AG08395 (cell line): ENCODE data around the gene KREMEN1.
"Not testable (repeated sequence)": the region's sequence is repeated elsewhere in the genome, so short reads cannot be mapped to it uniquely, and the experiment has no call there.

Experiments
- DNase-seq: peaks from one replicate; pipeline ENCODE4 v3.0.0; 2012; ENCODE audit warnings: mixed read lengths, low spot score

KREMEN1 gene, protein sequence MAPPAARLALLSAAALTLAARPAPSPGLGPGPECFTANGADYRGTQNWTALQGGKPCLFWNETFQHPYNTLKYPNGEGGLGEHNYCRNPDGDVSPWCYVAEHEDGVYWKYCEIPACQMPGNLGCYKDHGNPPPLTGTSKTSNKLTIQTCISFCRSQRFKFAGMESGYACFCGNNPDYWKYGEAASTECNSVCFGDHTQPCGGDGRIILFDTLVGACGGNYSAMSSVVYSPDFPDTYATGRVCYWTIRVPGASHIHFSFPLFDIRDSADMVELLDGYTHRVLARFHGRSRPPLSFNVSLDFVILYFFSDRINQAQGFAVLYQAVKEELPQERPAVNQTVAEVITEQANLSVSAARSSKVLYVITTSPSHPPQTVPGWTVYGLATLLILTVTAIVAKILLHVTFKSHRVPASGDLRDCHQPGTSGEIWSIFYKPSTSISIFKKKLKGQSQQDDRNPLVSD

DNA sequence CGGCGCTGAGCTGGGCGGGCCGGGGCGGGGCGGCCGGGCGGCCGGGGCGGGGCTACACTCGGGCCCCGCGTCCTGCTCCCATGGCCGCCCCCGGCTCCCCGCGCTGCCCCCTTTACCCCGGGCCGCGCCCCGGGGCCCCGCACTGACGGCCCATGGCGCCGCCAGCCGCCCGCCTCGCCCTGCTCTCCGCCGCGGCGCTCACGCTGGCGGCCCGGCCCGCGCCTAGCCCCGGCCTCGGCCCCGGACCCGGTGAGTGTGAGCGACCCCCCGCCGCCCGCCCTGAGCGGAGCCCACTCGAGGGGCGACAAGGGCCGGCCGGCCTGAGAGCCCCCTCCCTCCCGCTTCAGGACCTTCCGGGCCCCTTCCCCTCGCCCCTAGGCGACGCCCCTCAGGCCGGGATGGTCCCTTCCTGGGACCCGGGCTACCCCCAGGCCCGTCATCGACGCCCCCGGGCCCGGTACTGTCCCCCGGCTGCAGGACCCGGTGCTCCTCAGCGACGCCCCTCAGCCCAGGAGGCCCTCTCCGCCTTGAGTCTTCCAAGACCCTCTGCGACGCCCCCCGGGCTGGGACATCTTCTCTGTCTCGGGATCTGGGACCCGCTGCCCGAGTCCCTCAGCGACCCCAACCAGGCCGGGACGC is at the start of gene KREMEN1:
Gene KREMEN1 (plus strand): TSS at position 57 of the 639 bp plus-strand sequence. CDS start 96 bp downstream, at position 153.
- no peak for DNase-seq

DNA sequence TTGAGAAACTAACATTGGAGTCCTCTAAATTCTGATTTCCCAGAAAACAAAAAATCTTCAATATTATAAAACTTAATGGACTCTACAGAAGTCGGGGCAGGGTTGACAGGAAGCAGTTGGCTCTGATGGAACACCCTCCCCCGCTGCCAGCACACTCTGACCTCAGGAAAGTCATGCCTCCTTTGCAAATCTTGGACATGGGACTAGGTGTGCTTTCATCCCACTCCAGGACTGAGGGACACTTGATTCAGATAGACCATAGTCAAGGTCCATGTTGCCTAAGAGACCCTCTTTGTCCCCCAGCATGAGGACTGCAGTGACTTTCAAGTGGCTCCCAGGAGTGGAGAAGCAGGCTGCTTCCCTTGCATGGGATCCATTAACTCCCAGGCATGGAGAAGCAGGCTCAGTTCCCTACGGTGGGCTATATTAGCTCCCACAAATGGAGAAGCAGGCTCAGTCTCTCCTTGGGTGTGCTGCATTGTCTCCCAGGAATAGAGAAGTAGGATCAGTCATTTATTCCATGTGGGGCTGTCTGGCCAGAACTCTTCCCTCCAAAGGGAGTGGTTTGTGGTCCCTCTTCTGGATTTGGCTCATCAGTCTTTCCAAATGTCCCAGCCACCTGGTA is 49.6 kb upstream of the KREMEN1 start:
- no peak for DNase-seq

DNA sequence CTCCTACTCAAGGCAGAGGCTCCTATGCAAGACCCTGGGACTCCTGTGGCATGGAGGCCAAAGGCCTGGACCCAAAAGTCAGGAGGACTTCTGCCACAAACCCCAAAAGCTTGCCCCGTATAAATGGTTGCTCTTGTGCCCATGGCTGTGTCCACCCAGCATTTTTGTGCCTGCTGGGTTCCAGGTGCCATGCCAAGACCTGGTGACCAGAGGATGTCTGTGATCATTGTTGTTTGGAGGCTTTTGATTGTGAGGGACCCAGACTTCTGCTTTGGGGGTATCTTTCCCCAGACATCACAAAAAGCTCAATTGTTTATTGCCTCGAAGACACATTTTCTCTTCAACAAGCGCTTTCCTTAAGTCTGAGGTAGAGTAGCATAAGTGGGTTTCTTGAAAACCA is 46.3 kb upstream of the KREMEN1 start:
- no peak for DNase-seq

DNA sequence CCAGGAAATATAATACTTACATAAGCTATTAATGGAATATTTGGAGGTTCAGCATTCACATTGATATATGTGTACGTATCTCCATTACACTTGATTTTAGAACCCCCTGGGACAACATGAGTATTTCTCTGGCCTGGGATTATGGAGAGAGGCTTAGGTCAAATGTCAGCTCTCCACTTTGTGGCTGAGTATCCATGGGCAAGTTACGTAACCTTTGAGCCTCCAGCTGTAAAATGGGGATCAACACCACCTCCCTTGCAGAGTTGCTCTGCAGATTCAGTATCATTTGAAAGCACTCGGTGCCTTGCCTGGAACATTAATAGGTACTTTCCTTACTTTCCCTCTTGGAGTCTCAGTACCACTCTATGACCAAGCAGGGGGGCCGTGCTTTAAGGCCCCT is 44.4 kb upstream of the KREMEN1 start:
- no peak for DNase-seq

DNA sequence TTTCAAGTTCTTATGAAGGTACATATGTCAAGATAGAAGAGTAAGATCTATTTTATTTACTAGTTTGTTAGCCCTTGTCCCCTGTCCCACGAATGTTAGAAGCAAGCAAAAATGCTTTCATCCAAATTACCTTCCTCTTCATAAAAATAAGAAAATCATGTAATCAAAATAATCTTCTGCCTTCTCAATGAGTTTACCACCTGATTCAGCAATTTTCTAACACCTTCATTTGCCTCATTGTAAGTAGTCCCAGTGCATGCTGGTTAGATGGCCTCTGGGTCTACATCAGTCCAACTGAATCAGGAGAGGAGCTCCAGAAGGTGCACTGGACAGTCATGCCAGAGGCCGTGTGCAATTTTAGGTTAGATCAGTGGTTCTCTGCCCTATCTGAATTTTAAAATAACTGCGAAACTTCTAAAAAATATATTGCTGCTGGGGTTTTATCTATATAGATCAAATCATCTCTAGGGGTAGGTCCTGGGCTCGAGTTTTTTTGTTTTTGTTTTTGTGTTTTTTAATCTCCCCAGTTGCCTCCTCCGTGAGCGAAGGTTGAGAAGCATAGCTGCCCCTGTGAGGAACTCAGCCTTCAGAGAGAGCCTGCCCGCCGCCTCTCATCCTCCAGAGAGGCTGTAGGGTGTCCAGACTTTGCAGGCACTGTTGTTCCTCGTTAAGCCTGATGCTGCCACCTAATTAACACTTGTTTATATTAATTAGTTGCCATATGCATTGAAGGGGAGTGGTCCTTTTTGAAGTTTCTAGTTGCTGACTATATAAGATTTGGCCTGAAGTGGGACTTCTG is 43.4 kb upstream of the KREMEN1 start:
- DNase-seq: no peak

DNA sequence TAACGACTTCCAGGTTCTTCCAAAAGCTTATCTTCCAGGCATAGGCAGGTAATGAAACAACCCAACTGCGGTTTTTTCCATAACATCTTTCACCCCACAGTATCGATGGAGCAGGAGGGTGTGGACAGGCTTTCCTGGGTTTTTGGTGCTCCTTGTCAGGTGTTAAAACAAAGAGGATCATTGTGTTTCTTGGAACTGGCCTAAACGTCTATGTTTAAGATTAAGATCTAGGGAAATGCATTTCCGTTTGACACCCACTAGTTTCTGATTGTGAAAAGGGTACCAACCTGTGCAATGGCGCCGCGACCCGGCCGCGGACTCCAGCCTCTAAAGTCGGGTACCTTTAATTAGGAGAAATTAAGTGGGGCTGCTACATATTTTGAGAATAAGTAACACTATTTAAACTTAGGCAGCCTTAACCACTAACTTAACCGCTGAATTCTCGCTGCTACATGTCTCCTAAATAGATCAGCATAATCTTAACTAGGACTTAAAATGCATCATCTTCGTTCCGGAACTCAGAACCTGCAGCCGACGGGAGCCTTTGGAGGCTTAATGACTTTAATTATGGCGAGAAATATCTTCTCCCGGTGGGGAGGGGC is 42.7 kb upstream of the KREMEN1 start:
- peak; percentile 11 for DNase-seq

DNA sequence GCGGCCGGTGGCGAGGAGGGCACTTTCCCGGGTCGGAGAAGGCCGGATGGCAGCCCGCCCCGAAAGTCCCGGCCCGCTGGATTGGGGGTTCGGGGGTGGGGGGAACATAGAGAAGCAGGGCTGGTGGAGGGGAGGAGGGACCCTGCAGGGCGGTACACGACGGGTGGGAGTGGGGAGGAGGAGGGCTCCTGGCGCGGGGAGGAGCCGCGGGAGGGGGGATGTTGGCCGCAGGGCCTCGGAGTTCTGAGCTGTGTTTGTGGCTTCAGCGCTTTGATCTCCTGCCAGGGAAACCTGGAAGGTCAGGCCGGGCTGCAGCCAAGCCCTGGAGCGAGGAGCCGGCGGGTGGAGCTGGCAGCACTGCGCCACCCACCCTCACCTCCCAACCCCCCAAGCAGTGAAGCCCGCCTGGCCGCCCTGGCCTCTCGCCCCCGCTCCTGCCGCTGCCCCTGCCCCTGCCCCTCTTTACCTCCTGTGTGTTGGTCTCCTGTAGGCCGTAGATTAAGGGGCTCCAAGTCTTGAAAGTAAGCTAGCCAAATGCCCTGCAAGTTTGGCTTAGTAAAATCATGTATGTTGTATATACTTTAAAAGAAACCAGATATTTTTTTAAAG is 42.1 kb upstream of the KREMEN1 start:
- DNase-seq: peak; percentile 83

DNA sequence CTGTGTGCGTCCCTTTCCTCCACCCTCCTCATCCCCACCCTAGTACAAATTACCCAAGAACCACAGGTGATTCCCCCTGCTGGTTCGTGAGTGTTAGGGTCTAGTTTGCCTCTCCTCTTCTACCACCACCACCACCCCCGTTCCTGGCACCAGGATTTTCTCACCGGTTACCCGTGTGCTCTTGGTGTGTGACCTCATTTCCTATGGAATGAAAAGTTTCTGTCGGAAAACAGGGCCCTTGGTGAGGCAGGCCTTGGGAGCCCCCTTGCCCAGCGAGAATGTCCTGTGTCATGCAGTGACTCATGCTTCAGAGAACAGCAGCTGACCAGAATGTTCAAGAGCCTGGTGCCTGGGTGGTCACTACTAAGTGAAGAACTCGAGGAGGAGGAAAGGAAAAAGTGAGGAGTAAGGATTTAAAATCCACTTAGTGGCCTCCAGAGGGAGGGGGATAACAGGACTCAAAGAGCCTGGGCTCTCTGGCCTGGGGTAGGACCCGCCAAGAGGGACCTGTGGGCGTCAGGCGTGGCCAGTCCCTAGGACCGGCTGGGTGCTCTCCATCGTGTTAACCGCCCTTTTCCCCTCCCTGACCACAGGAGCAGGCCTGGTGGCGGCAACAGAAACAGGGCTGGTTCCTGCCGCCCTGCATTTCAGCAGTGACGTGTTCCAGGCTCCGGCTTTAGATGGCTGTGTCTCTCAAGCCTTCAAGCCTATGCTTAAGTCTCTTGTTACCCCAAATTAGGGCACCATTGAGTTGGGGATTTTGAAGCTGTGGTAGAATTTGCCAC is 41.4 kb upstream of the KREMEN1 start:
- DNase-seq: peak; percentile 85

DNA sequence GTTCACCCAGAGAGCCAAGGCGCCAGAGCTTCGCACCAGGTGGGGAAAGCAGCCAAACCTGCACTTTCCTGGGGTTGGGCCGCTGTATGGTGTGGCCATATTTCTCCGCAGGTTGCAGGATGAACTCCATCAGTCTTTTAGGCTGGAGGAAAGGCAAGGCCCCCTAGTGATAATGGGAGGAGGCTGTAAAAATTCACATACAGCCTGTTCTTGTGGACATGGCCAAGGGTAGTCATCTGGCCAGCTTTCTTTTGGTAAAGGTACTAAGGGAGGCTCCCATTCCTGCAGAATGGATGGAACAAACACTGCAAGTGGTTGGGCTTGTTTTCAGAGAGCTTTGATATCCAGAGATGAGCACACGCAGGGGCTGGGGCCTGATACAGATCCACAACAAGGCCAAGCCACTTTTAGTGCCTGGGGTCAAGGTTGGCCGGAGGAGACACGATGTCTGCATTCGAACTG is 40.8 kb upstream of the KREMEN1 start:
- DNase-seq: no peak

DNA sequence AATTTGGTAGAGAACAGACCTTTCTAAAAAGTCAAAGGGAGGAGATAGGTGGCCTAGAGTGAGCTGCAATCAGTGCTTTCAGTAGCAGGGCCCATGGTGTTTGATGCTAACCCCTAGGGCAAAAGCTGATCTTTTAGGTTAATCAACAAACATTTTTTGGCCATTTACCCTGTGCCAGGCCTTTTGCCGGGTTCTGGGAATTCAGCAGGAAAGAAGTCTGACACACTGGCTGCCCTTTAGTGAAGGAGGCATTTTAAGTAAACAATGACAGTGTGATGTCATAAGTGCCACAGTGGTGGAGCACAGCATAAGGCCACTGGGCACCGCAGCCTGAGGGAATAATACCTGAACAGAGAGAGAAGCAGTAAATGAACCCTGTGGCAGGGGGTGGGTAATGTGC is 40.3 kb upstream of the KREMEN1 start:
- DNase-seq: no peak

DNA sequence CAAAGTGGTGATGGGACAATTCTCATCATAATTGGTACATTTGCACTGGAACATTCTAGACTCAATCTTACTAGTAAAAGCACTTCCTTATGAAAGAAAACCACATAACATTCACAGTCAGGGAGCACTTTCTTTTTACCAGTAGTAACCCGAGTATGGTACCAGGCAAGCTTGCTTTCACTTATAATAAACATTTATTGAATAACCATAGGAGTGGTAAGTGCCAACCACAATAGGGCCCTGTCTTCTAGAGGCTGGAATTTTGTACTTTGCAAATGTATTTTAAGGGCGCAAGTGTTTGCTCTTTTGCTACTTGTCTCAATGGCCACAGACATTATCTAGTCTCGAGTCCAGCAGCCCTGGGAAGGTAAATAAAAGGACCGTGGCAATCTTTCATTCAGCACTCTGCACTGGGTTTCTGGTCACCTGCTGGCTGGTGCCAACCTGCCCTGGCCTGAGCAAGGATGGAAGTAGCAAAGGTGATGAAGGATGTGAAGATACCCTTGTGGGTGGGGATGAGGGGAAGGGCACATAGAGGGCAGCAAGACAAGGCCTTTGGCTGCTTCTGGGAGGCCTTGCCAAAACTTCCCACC is 35.4 kb upstream of the KREMEN1 start:
- no peak for DNase-seq

DNA sequence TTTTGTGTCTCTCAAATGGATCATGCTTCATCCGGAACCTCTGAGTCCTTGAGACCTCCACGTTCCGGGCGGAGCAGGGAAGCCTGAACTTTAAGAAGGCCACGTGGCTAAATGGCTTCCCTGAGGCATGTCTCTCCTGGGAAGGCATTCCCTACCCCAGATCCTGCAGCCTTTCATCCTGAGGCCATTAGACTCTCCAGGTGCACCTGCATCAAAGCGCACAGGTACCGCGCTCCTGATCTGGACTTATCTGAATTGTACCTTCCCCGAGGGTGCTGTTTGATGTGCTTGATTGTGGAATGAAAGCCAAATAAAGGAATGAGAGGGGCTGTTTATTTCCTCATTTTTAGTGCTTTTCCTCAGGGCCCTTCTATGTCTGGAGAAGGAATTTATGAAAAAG is 33.7 kb upstream of the KREMEN1 start:
- no peak for DNase-seq

DNA sequence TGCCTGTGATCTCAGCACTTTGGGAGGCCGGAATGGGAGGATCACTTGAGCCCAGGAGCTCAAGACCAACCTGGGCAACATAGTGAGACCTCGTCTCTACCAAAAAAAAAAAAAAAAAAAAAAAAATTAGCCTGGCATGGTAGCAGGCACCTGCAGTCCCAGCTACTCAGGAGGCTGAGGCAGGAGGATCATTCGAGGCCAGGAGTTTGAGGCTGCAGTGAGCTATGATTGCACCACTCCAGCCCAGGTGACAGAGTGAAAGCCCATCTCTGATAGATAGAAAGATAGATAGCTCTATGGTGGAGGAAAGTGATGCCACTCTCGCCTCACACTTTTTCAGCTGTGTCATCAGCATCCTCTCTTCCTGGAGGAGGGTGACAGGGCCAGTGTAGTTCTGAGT is 33.2 kb upstream of the KREMEN1 start:
- DNase-seq: not testable (repeated sequence)

DNA sequence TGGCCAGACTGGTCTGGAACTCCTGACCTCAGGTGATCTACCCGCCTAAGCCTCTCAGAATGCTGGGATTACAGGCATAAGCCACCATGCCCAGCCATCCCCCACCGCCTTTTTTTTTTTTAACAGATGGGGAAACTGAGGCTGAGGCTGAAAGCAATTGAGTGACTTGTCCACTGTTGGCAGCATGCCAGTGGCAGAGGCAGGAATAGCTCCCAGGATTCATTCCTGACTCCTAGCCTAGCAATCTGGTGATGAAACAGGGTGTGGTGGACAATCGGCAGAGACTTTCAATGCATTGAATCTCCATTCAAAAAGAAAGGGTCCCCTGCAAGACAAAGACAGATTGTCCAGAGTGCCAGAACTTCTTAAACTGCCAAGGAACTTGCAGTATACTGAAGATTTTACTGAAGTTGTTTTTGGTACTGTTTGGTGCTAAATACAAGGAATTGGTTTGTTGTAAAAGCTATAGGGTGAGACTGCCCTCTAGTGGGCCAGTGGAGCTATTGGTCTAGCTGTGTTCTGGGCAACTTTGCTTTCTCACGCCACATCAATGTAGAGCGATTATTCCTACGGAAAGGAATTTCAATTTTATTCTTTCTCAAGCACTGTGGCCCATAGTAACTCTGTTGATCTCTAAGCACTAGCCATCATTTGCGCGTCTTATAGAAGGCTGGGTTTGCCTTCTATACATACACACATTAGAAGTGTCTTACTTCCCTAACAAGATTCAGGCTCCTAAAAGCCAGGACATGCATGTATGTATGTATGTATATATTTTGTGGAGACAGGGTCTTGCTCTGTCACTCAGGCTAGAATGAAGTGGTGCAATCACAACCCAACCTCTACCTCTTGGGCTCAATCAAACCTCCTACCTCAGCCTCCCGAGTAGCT is 32.2 kb upstream of the KREMEN1 start:
- peak; percentile 76 for DNase-seq

DNA sequence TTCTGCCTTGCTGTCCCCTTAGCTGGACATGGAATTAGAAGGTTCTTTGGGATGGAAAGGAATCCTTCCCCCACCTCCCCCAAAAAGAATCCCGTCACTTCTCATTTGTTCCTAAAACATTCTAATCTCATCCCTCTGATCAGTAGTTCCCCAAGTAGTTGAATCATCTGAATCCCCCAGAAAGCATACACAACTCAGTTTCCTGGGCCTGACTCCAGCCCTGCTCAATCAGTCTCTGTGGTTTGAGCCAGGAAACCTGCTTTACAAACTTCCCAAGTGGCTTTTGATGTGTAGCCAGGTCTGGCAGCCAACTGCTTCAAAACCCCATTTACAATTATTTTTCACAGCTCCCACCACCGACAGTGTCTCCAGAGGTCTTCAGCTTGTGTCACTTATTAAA is 31.4 kb upstream of the KREMEN1 start:
- peak; percentile 47 for DNase-seq

DNA sequence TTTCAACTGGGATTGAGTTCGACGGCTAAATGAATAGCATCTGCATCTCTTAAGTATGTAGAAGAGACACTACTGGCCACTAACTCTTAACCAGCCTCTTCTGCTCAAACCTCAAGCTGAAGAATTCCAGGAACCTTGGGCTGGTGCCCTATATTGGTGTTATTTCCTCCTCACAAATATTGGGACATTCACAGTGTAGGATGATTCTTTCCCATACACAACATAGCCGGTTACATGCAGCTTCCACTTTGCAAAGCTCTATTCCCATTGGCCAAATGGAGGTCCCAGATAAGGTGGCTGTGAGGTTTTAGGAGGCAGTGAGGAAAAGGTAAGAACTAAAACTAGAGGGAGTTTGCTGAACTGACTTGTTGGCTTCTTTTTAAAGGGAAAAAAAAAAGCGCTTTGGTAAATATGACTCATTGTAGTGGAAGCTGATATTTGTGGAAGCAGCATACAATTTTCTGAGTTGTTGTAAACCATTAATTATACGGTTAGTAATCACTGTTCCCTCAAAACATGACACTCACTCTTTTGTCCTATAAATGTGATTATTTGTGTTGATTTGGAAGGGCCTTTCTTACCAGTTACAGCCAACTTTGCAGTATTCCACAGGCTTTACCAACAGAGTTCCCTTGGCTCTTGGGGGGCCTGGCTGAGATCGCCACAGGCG is 28.8 kb upstream of the KREMEN1 start:
- DNase-seq: peak; percentile 64

DNA sequence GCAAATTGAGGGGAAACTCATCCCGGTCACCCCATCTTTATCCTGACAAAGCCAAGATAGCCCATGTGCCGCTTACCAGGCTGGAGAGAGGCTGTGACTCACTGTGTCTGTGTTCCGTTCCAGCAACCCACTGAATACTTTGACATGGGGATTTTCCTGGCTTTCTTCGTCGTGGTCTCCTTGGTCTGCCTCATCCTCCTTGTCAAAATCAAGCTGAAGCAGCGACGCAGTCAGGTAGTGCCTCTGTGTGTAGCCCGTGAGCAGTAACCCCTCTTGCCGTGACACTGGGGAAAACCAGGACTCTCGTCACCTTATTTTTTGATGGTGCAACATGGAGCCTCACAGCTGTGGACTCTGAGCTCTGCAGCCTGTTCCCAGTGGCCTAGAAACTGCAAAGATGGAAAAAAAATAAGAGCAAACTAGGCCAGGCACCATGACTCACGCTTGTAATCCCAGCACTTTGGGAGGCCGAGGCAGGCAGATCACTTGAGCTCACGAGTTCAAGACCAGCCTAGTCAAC is 28.1 kb upstream of the KREMEN1 start:
- DNase-seq: peak; percentile 78
